GM21423 (cell line): ENCODE data around the gene NBPF26.
"Not testable (repeated sequence)": the region's sequence is repeated elsewhere in the genome, so short reads cannot be mapped to it uniquely, and the experiment has no call there.

ENCODE experiments used
- ATAC-seq: cut with Tn5 transposase; IDR thresholded peaks from one replicate; pipeline ENCODE4 v1.9.1; 2021; ENCODE audit warnings: mild to moderate bottlenecking, moderate library complexity; ENCODE audit not compliant: unreplicated experiment

The NBPF26 gene

GRCh38 chr1:120850537-120851421 lies 127.0 kb downstream of the NBPF26 start:
- ATAC-seq = peak; percentile 80

GRCh38 chr1:120858144-120858543 lies 134.4 kb downstream of the NBPF26 start:
- not testable (repeated sequence) for ATAC-seq

- not testable (repeated sequence) for ATAC-seq
Measured at GRCh38 chr1:120859615-120860234, 136.0 kb downstream of the NBPF26 start.

GRCh38 chr1:120878206-120878605 lies 154.5 kb downstream of the NBPF26 start:
- not testable (repeated sequence) for ATAC-seq

GRCh38 chr1:120880056-120880455 lies 156.3 kb downstream of the NBPF26 start:
- not testable (repeated sequence) for ATAC-seq

- not testable (repeated sequence) for ATAC-seq
Measured at GRCh38 chr1:120881934-120882333, 158.2 kb downstream of the NBPF26 start.
